Activated CD4-positive, alpha-beta T cell treated with anti-CD3 and anti-CD28 coated beads for 48 hours (primary cell): ENCODE measurements around the gene UNC79.

Experiments used
- DNase-seq: peaks from one replicate; pipeline ENCODE4 v3.0.0-alpha.2; 2020

UNC79 gene

DNA sequence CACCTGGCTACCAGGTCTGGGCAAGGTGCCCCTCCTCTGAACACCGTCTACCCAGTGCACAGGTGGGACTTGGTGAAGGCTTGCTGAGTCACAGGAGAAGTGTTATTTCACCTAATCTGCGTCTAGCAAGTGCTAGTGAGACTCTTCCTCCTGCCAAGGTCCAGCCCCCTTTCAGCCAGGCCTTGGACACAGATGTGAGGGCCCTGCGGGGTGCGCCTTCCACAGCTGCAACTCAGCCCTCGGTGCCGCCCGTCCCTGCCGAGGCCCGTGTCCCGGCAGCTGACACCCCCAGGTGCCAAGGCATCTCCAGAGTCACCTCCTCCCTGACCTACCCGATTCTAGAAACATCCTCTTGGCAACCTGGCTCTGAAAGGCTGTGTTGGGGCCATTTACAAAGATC, 302.5 kb downstream of the UNC79 start:
- no peak for DNase-seq

DNA sequence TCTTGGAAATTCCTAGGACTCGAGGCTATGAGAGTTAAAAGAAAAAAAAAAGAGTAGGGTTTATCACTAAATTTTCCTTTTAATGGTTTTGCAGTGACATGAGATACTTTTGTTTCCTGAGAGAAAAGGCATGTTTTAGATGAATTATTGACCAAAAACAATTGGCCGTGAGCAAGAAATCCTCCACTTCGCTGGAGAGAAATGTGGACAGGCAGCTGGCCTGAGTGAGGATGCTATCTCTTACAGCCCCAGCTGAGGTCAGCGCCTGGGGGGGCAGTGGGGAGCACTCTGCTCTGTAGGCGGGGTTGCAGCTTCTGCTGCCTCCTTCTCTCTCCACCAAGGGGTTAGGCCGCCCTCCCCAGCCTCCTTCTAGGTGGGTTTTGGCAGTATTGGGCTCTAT, 302.9 kb downstream of the UNC79 start:
- DNase-seq = no peak

DNA sequence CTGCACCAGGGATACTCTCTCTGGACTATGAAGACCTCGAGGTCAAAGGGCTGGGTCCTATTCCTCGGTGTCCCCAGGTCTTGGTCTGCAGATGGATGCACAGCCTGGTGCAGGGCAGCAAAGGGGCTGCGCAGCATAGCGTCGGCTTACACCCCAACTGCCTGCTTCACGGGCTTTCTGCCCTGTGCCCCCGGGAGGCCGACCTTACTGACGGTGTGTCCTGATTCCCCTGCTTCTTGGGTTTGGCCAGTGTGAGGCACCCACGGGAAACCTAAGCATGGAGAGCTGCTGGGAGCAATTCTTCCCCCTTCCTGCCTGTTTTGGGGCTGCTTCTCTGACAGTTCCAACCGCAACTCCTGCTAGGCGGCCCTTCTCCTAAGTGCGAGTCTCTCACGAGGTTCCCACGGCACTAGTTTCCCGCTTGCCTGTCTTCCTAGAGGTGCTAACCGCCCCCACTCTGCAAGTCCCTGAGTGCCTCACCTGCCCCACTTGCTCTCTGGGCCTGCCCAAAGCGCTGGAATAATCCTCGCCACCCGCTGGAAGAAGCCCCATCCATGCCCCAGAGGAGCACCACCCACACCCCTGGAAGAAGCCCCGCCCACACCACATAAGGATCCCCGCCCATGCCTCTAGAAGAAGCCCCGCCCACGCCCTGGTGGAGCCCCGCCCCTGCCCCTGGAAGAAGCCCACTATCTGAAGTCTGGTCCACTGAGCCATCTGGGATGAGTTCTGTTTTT, 303.5 kb downstream of the UNC79 start:
- peak; percentile 18 for DNase-seq

DNA sequence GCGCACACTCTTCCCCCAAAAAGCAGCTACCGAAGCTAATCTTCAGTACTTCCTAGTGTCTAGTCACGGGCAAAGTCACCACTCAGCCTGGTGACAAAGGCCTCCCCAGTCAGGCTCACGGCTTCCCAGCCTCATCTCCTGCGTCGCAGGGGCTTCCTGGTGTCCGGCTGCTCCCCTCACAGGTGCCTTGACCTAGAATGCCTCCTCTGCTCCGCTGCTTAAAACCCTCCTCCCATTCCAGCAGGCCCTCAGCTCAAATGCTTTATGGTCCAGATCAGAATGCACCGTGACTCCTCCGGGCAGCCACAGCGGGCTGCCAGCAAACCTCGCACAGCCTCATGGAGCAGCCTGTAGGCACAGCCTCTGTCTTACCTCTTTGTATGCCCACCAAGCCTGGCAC, 304.5 kb downstream of the UNC79 start:
- no peak for DNase-seq

DNA sequence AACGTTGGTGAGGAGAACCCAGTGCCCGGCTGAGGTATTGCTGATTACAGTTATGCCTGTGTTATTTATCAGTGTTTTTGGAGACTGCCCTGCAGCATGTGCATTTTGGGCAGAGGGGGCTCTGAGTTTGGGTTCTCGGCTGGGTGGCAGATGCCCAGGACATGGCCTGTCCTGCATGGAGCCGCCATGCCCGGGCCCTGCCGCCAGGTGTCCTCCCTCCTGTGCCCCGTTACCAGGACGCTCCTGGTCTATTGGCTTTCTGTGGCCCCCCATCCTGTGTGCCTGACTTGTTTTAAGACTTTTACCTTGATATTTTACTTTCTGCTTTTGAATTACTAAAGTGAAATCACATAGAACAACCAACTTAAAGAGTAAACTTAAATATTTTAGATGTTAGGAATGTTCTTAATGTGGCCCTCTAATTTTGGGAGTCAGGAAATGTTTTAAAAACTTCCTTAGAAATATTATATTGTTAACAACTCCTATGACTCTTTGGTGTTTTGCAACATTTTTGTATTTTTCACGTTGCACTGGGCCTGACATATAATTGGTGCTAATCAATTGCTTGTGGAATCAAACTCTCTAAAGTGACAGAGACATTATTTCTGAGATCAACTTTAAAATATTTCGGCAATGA, 305.8 kb downstream of the UNC79 start:
- peak; percentile 7 for DNase-seq

DNA sequence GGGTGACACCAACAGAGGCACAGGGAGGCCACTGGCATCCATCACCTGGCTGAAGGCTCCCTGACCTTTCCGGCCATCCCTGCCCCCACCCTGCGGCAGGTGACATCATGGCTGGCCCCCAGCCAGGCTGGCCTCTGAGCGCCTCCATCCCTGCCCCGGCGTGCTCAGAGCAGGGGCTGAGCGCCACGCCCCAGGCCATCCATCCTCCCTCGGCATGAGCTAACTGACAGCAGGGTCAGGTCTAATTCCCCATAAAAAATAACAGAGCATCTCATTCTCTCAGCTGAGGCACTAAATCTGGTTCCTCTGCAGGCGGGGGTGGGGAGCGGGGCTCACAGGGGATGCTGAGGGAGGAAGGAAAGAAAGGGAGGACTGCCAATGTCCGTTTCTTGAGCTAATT, 306.9 kb downstream of the UNC79 start:
- no peak for DNase-seq

DNA sequence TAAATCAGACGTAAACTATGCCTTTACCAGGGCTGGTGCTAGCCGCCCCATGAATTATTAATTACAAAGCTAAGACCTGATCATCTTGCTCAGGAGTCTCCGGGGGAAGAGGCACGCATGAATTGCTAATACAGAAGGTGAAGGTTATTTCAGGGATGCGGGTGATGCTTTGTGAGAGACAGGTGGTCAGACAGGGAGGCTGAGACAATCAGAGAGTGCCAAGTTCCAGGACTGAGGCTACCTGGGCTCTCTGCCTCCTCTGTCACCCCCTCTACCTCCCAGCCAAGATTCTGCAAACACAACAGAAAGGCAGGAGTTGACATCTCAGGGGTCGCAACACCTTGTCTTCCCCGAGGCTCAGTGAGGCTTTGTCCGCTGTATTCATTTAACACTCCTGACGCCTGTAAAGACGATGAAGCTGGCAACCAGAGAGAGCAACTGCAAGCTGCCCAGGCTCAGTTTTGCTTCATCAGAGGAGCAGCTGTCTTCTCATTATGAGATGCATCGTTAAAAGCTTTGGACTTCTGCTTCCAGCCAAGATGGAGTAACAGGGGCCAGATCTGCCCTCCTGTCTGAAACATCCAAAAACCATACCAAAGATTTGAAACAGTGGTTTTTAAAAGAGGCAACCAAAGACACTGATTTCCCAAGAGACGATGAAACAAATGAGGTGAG, 311.0 kb downstream of the UNC79 start:
- DNase-seq = no peak

DNA sequence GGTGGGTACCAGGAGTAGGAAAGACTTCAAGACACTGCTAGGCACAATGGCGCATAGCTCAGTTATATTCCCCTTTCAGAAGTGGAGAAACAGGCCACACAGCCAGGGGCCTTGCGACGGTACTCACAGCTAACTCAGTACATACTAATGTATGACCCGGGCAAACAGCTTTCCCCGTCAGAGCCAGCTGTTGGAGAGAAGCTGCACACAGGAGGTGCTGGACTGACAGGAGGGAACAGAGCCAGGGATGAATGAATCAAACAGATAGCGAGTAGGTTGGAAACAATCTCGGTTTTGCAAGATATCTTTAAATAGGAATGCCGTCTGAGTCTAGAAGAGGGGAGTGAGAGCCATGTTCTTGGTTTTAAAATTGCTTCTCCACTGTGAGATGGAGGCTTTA, 312.0 kb downstream of the UNC79 start:
- DNase-seq = no peak

DNA sequence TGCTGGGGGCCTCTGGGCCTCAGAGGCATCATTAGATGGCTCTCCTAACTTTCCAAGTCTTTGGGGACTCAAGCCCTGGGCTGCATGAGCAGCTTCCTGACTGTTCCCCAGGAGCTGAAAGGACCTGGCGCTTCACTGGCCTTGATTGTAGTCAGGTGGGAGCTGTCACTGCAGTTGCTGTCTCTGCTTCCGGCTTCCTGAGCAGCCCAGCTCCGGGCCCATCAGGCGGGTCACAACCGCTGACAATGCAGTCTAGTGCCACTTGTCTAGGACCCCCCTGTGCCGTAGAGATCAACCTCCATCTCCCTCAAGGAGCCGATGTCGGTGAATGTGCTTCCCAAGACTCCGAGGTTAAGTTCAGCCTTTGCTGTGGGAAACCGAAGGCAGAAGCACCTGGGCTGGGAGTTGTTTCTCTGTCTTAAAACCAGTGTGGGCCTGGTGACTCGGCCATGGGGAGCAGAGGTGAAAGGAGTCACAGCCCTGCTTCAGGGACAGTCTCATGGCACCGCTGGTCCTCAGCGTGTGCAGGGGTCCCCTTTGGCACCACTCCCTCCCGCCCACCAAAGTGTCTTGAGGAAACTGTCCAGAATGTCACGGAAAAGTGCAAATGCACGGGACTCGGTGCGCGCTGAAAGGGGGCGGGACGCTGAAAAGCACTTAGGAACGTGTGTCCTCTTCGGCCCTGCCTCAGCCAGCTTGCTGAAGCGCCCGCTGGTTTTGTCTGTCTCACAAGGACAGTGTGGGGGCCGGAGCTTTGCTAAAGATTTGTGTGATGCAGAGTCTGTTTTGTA, 312.7 kb downstream of the UNC79 start:
- DNase-seq = no peak

DNA sequence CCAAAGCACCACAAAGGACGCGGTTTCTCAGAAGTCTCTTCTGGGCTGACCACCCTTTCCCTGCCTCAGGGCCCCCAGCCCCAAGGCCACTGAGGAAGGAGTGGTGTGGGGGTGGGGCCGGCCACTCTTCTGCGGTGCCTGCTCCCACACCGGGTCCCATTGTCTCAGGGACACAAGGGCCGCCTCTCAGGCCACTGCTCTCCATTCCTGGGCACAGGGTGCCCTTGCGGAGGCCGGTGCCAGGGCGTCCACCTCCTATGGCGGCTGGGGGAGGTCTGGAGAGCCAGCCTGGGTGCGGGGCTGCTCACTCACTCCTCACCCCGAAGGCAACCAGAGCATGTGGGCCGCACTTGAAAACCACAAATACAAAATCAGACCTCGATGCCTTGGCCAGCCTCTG, 313.4 kb downstream of the UNC79 start:
- no peak for DNase-seq

DNA sequence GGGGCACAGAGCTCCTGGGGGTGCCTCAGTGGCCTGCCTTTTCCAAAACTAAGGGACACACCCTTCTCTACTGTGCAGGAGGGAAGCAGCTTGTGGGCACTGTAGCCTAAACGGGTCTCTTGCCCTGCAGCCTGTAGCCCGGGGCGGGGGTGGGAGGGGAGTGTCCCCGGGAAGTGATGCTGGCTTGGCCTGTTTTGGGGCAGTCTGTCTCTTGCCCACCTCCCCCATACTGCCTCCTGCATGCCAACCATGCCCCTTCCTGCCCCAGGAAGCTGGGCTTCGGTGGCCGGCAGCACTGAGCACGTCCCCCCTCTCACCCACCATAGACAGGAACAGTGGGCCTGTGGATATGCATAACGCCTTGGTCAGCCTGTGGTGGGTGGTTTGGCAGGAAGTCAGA, 314.1 kb downstream of the UNC79 start:
- no peak for DNase-seq

DNA sequence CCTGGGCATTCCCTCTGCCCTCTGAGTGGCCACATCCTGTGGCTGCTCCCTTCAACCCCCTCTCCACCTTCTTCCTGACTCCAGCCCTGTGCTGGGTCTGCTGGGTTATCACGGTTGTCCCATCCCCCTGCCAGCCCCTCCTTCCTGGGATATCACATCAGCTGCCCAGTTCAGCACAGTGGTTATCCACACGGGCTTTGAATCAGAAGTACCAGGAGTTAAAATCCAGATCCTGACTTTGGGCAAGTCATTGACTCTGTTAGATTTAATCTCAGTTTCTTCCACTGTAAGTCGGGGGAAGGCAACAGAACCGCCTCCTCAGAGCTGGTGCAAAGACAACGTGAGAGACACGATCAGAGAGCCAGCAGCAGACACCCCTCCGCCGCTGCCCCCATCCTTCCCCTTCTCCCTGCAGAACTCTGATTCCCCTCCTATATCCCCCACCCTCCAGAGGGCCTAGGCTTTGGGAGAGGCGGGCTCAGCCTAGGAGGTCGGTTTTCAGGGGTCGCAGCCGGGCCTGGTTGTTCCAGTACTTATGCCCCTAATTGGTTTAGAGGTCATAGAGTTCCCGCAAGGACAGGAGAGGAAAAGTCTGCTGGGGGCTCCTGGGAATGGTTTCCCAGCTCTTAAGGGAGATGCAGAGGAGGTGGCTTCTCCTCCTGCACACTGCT, 315.0 kb downstream of the UNC79 start:
- no peak for DNase-seq

DNA sequence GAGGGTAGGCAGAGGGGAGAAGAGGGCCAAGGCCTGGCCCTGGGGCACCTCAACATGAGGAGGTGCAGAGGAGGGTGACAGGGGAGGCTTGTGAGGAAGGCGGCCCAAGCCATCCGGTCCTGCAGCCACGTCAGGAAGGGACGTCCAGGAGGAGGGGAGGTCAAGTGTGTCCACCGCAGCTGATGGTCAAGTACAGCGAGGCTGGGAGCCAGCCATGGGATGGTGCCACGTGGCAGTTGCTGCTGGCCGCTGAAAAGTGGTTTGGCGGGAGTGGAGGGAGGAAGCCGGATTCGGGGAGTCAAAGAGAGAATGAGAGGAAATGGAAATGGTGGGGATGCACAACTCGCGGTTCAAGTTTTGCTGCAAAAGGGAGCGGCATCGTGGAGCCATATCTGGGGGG, 316.4 kb downstream of the UNC79 start:
- no peak for DNase-seq

DNA sequence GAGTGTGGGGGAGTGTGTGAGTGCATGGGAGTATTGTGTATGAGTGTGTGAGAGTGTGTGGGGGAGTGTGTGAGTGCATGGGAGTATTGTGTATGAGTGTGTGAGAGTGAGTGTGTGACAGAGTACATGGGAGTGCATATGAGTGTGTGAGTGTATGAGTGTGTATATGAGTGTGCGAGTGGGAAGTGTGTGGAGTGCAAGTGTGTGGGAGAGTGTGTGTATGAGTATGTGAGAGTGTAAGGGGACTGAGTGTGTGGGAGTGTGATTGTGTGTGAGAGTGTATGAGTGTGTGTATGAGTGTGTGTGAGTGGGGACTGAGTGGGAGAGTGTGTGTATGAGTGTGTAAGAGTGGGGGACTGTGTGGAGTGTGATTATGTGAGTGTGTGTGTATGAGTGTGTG, 316.8 kb downstream of the UNC79 start:
- no peak for DNase-seq

DNA sequence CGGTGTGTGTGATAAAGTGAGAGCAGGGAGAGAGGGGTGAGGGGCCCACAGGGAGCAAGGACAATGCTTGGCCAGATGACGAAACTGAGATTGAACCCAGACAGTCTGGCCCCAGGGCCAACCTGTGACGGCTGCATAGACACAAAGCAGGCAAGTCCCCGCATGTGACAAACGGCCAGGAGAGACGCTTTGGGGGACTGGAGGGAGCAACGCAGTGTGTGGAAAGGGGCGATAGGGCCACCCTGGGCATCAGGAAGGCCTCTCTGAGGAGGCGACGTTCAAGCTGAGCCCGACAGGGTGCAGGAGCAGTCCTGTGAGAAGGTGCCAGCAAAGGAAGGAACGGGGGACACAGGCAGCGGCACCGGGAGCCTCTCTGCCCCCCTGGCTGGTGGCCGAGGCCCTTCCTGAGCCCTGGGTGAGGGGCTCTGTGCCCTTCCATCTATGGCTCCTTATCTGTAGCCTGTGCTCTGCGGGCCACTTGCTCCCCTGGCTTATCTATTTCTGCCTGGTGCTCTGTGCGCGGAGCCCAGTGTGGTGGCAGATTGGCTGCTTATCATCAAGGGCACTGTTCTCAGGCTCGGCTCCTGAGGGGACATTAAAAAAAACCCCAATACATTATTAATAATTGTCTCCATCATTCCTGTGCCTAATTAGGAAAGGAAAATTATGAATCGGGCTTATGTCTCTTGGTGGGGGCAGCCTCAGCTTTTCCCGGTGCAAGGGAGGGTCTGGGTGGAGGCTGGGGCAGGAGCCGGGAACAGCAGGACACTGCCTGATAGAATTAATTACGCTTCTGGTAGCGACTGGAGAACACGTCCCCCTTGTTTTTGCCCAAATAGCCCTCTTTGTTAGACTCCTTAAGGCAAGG, 317.7 kb downstream of the UNC79 start:
- DNase-seq = no peak

DNA sequence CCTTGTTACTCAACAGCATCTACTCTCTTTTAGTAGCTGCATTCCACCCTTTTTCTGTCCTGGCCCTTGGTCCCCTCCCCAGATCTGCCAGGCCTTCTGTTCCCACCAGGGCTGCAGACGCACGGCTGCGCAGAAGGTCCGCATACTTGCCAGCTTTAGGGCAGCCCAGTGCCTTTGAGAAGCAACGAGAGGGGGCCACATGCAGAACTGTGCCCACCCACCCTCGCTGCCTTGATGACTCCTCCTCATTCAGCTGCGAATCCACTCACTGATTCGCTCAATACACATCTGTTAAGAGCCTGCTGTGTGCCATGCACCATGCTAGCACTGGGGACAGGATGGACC, 318.3 kb downstream of the UNC79 start:
- no peak for DNase-seq

DNA sequence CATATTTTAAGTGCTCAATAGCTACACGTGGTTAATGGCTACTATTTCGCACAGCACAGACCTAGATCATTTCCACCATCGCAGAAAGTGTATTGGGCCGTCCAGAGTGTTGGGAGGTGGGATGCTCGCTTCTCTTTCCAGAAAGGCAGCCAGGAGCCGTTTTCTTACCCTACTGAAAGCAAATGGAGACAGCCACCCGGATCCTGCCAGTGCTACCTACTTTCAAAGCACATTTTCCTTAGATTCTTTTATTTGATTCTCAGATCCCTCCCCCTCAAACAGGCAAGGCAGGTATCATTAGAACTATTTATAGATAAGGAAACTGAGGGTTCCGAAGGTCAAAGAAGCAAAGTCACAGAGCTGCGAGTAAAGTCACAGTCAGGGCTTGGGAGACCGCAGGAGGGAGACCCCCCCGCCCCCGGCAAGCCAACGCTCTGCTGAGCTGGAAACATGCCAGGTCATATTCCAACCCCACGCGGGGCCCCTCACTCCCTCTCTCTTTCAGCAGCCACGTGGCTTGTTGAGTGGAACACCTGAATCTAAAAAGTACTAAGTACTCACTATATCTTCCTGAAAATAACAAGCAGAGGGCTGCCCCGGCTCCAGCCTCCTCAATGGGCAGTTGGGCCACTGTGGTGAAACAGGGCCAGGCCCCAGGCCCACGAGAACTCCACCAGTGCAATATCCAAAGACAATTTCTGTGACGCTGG, 321.4 kb downstream of the UNC79 start:
- no peak for DNase-seq

DNA sequence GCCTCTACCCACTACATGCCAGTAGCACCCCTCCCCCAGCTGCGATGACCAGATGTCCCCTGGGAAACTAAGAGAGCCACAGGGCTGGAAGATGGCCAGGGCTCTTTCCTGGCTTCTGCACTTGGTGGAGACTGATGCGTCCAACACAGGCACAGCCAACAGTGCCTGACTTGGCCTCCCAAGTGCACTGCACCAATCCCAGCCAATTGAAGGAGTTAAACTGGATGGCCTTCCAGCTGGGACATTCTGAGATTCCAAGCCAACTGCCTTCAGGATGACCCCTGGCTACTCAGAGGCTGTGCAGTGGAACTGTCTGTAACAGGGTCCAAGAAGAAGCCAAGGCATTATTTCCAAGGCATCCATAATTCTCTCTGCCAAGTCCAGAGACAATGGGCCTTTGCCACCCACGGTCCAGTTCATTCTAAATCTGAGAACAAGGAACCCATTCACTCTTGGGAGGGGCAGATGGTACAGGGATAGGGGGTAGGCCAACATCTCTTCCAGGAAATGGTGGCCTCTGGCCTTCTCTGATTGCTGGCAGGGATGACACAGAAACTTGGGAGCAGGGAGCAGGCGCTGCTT, 322.3 kb downstream of the UNC79 start:
- no peak for DNase-seq

DNA sequence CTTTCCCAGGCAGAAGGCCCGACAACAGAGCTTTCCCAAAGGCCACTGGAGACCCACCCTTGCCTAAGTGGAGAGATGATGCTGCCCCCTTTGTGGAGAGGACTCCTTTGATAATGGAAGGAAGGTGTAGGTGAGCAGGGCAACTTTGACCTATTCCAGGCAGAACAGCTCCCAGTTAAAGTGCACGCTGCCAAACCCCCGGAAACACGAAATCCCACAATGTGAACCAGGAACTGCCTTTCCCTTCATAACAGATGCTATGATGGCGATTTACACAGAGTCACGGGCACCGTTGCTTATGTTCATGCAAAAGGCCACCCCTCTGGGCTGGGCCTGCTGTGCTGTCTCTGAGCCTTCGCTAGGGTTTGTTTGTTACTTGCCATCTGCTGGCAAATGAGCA, 322.9 kb downstream of the UNC79 start:
- no peak for DNase-seq

DNA sequence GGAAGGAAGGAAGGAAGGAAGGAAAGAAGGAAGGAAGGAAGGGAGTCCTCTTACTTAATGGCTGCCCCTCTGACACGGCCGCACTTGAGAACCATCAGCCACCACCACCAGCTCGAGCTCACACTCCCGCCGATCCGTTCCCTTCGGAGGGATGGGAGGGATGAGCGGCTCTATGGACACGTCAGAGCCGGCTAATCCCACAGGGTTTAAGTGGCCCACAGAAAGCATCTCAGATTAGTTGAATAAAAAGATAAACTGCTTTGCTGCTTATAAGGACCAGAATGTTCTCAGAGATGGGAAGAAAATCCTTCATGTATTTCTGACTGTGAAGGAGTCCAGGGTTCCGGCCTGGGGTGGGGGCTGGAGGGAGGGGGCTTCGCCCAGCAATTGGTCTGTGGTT, 326.5 kb downstream of the UNC79 start:
- no peak for DNase-seq
